Thoracic aorta (tissue), 2 donors: ENCODE results near the gene HOXB8. TPM values are rescaled to one million over a fixed set of nuclear protein-coding genes. Genes with fewer than 3 reads are reported as not detected.
A peak's percentile ranks its signal among the peaks of the same experiment; 100 is the strongest.

ENCODE experiments used
- ATAC-seq: fragments of 150-250 bp; one replicate; pipeline ENCODE4 v1.8.0; 2017; ENCODE audit warnings: low read depth; ENCODE audit not compliant: insufficient number of reproducible peaks, low FRiP score
- DNase-seq: peaks from one replicate; pipeline ENCODE4 v3.0.0-alpha.2; 2020; ENCODE audit warnings: low spot score
- H3K27ac ChIP-seq, 2 donors: fragments of 200-600 bp; sonication (generic); 1 replicate in 1 of 2; 2 replicates in 1 of 2; pipeline ENCODE4 v1.5.1; 2016; ENCODE audit warnings: mild to moderate bottlenecking in 2 of 2, moderate library complexity in 2 of 2
- H3K27me3 ChIP-seq: fragments of 200-600 bp; sonication (generic); replicated peaks from 2 replicates; pipeline ENCODE4 v1.6.0; 2016; ENCODE audit warnings: mild to moderate bottlenecking; ENCODE audit not compliant: insufficient read depth
- H3K36me3 ChIP-seq: fragments of 200-600 bp; sonication (generic); one replicate; pipeline ENCODE4 v1.5.1; 2016
- H3K4me1 ChIP-seq, 2 donors: fragments of 200-600 bp; sonication (generic); 1 replicate in 1 of 2; 2 replicates in 1 of 2; pipeline versions ENCODE4 v1.5.1 to v1.6.0; 2016; ENCODE audit warnings: low read depth in 2 of 2, mild to moderate bottlenecking in 1 of 2; ENCODE audit not compliant: control insufficient read depth in 1 of 2
- H3K4me3 ChIP-seq: fragments of 200-600 bp; sonication (generic); 2 replicates; pipeline ENCODE4 v1.5.1; 2016; ENCODE audit warnings: mild to moderate bottlenecking
- H3K9me3 ChIP-seq: fragments of 200-600 bp; sonication (generic); 2 replicates; pipeline ENCODE4 v1.5.1; 2016
- CTCF ChIP-seq: fragments of 200-600 bp; sonication (generic); IDR thresholded peaks from one replicate; pipeline ENCODE4 v1.5.1; 2019; ENCODE audit warnings: antibody characterized with exemption
- total RNA-seq, 2 donors: library from RNA; depleted of rRNA; stranded (reverse); fragments of >200 nt; gene quantifications; one replicate each; pipeline versions ENCODE4 v1.1.0 to v1.2.3, GENCODE V29; 2016

HOXB8 gene
- total RNA-seq, 2 donors from 2014 or later: 1.4 TPM; not detected in 1

GRCh38 chr17:48562934-48563333 is 52.2 kb downstream of the HOXB8 start:
- Histone ChIP-seq H3K4me3 (no peak overlapping the region), H3K4me1 (peaks cover 16 to 96% of the 10 kb centered on the region in 2 donors)

More at GRCh38 chr17:48562934-48563333, 52.2 kb downstream of the HOXB8 start:
- Histone ChIP-seq H3K27me3 (no peaks in the 10 kb centered on the region), H3K9me3 (no peaks in the 10 kb centered on the region), H3K36me3 (no peaks in the 10 kb centered on the region), H3K27ac (peak overlapping the region in 1 of 2 donors; percentile 13)
- DNase-seq (no peak), ATAC-seq (no peak)
- TF ChIP-seq CTCF: no peak

Other genes with a start within 250 kb of the HOXB8 start
- 1 to 10 TPM in 1 of 2 donors, not detected in 1; 2.6 TPM for gene SKAP1, start 185.1 kb downstream of the HOXB8 start, total RNA-seq
- gene HOXB1, start 84.3 kb downstream of the HOXB8 start, total RNA-seq: not detected
- gene HOXB2, start 70.2 kb downstream of the HOXB8 start, total RNA-seq: 10 to 100 TPM; 53.3 to 73.0 TPM
- gene HOXB4, start 36.9 kb downstream of the HOXB8 start, total RNA-seq: 10 to 100 TPM in 1 of 2 donors, 1 to 10 TPM in 1; 6.2 to 11.5 TPM
- 10 to 100 TPM; 26.8 to 33.3 TPM for gene HOXB3, start 25.1 kb downstream of the HOXB8 start, total RNA-seq
- gene HOXB5, start 21.5 kb downstream of the HOXB8 start, total RNA-seq: 1 to 10 TPM in 1 of 2 donors, under 1 TPM in 1; 0.56 to 3.8 TPM
- gene HOXB6, start 10.3 kb downstream of the HOXB8 start, total RNA-seq: 1 to 10 TPM; 4.2 to 9.9 TPM
- 1 to 10 TPM in 1 of 2 donors, under 1 TPM in 1; 0.63 to 7.2 TPM for gene HOXB7, start 4.3 kb downstream of the HOXB8 start, total RNA-seq
- not detected for gene HOXB9, start 11.1 kb upstream of the HOXB8 start, total RNA-seq
- gene PRAC1, start 107.2 kb upstream of the HOXB8 start, total RNA-seq: not detected
- not detected for gene PRAC2, start 107.9 kb upstream of the HOXB8 start, total RNA-seq
- gene HOXB13, start 113.5 kb upstream of the HOXB8 start, total RNA-seq: not detected
- gene TTLL6, start 201.9 kb upstream of the HOXB8 start, total RNA-seq: not detected
- gene CALCOCO2, start 215.7 kb upstream of the HOXB8 start, total RNA-seq: 100 to 1,000 TPM; 122 to 192 TPM